ENCODE results near the gene RAP1B.

- TF ChIP-seq CTCF (IDR thresholded peaks at IDR 0.05) (no peak), EZH2 (IDR thresholded peaks at IDR 0.05; ENCODE audit: borderline replicate concordance, insufficient read depth, low read depth, low read length, poor library complexity, severe bottlenecking) (no peak)
These were observed 29.8 kb upstream of the RAP1B start for GRCh38 chr12:68580911-68581310.

All from B cell (primary cell).